Subcutaneous abdominal adipose tissue (tissue), 5 donors: ENCODE results near the gene NAV2.

Experiments used
- H3K27ac ChIP-seq: one replicate; pipeline ENCODE4 v1.7.0; 2013; ENCODE audit warnings: low read depth, mild to moderate bottlenecking, inconsistent platforms, low read length, moderate library complexity
- H3K27me3 ChIP-seq, 5 donors: one replicate each; pipeline ENCODE4 v1.7.0; 2013; ENCODE audit warnings: low read length in 5 of 5, inconsistent platforms in 1 of 5; ENCODE audit not compliant: control insufficient read depth in 5 of 5, insufficient read depth in 4 of 5
- H3K36me3 ChIP-seq, 5 donors: one replicate each; pipeline ENCODE4 v1.7.0; 2013; ENCODE audit warnings: low read length in 5 of 5; ENCODE audit not compliant: control insufficient read depth in 5 of 5, insufficient read depth in 5 of 5
- H3K4me1 ChIP-seq, 5 donors: one replicate each; pipeline ENCODE4 v1.7.0; 2013; ENCODE audit warnings: low read length in 5 of 5, mild to moderate bottlenecking in 3 of 5, moderate library complexity in 1 of 5; ENCODE audit not compliant: control insufficient read depth in 5 of 5, insufficient read depth in 5 of 5
- H3K4me3 ChIP-seq, 5 donors: one replicate each; pipeline ENCODE4 v1.7.0; 2013; ENCODE audit warnings: low read length in 5 of 5, low read depth in 1 of 5
- H3K9ac ChIP-seq, 5 donors: one replicate each; pipeline ENCODE4 v1.7.0; 2013; ENCODE audit warnings: low read length in 5 of 5, mild to moderate bottlenecking in 4 of 5, moderate library complexity in 3 of 5
- H3K9me3 ChIP-seq, 5 donors: one replicate each; pipeline ENCODE4 v1.7.0; 2013; ENCODE audit warnings: low read length in 5 of 5; ENCODE audit not compliant: control insufficient read depth in 5 of 5
- donor health status: healthy.
- donor health status: healthy.
- donor health status: healthy.
- donor health status: healthy.
- donor health status: healthy.

Gene NAV2

DNA sequence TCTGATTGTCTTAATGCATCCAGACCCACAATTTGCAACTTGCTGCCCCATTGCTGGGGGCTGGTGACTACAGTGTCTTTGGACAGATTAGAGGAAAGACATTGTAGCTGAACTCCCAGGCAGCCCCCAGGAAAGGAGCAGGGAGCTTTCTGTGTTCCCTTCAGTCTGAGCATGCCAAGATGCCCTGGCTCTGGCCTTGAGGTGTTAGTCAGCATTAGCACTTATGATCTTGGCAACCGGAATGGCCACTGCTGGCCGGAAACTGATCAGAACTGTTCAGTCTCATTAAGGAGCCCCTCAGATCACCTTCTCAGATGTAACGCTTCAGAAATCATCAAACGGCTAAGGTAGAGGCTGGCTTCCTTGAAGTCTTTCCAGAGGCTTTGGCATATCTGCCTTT, 195.2 kb downstream of the NAV2 start:
- H3K27ac ChIP-seq, result no peak overlapping the region
- H3K27me3 ChIP-seq, result no peaks in the 10 kb centered on the region
- H3K9me3 ChIP-seq, result no peaks in the 10 kb centered on the region
- H3K36me3 ChIP-seq, result no peaks in the 10 kb centered on the region
- no peak overlapping the region for H3K9ac ChIP-seq
- no peak overlapping the region for H3K4me3 ChIP-seq
- peaks cover 0 to 4% (median 0%) of the 10 kb centered on the region in 5 donors for H3K4me1 ChIP-seq

DNA sequence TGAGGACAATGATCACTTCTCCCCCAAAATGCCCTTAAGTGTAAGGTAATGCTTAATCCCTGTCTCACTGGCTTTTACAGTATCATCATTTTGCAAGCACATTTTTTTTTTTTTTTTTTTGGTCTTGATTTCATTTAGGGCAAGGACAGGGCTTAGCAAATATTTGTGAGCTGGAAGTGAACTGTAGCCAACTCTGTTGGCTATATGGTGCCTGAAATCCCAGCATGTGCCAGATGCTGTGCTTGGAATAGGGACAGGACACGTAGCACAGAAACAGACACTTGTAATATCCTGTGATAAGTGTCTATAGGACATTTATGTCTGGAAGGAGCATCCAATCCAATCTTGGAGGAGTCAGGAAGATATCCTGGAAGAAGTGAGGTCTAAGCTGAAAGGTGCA, 198.3 kb downstream of the NAV2 start:
- H3K36me3 ChIP-seq, result no peaks in the 10 kb centered on the region
- no peaks in the 10 kb centered on the region for H3K9me3 ChIP-seq
- no peak overlapping the region for H3K4me3 ChIP-seq
- H3K27me3 ChIP-seq, result no peaks in the 10 kb centered on the region
- no peaks in the 10 kb centered on the region for H3K4me1 ChIP-seq
- no peak overlapping the region for H3K27ac ChIP-seq
- H3K9ac ChIP-seq, result no peak overlapping the region

DNA sequence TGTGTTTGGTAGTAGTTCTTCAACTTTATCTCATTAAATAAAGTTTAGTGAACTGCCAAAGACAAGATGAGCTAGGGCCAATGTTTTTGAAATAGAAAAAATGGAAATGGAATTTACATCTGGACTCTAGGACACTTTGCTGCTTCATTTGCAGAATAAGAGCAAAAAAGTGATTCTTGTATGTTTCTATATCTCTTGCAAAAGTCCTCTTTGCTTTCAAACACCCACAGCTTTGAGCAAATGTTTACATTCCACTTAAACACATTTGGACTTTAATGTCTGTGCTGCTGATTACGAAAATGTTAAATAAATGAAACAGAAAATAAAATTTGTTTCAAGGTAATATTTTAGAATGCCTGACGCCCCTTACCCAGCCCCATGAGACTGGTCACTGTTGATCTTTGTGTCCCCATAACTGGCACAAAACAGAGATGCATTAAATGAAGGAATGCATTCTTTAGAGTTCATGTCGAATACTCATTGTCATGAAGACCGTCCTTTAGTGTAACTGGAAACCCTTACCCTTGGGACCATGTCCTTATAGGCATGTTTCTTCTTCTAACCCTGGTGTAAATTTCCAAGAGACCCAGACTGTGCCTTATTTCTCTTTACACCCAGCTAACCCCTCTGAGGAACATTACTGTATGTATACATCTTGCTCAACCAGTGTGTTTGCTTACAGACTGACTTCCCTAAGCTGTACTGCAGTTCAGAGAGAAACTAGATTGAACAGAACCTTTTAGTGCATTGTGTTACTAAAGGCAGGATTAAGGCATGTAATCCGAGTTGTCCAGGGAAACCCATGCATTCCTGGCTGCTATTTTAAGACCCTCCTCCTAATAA, 199.7 kb downstream of the NAV2 start:
- Histone ChIP-seq H3K27me3 (no peaks in the 10 kb centered on the region), H3K9me3 (no peaks in the 10 kb centered on the region), H3K9ac (no peak overlapping the region), H3K4me1 (no peaks in the 10 kb centered on the region), H3K27ac (no peak overlapping the region), H3K4me3 (no peak overlapping the region), H3K36me3 (peaks cover 0 to 4% (median 0%) of the 10 kb centered on the region in 5 donors)

DNA sequence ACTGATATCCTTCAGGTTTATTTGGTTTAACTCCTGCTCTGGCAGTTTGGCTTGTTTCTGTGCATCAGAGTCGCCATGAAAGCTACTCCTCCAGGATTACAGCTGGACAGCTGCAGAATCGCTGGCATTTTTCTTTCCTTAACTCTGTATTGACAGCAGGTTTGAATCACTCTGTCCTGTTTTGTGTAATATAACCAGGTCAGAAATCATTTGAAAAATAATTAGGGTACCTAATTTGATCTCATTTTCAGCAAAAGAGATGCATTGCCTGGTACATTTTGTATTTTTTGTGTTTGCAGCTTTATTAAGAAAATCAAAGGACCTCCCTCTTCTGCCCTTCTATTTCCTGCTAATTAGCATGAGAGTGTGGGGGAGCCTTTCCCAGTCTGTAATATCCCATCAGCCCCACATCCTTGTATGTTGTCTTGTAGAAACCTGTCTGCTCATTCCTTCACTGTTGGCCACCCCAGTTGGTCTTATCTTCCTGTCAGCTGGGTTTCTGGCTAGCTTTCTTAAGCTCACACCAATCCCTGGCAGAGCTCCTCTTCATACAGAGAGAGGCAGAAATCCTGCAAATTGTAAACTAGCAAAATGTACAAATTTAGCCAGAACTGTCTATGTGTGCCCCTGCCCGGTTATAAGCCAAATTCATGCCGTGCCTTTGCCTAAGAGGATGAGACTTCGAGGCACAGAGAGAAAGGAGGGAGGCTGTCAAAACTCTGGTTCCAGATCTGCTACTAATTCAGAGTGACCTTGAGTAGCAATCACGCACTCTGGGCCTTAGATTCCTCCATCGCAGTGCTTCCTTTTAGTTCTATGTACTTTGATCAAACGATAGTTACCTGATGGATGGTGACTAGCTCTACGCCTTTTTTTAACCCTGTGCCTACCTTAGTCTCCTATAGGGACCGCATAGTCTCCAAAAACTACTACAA, 200.6 kb downstream of the NAV2 start:
- H3K4me1 ChIP-seq, result no peaks in the 10 kb centered on the region
- no peaks in the 10 kb centered on the region for H3K27me3 ChIP-seq
- H3K36me3 ChIP-seq, result peaks cover 0 to 4% (median 0%) of the 10 kb centered on the region in 5 donors
- H3K9ac ChIP-seq, result no peak overlapping the region
- H3K9me3 ChIP-seq, result no peaks in the 10 kb centered on the region
- H3K4me3 ChIP-seq, result no peak overlapping the region
- H3K27ac ChIP-seq, result no peak overlapping the region

DNA sequence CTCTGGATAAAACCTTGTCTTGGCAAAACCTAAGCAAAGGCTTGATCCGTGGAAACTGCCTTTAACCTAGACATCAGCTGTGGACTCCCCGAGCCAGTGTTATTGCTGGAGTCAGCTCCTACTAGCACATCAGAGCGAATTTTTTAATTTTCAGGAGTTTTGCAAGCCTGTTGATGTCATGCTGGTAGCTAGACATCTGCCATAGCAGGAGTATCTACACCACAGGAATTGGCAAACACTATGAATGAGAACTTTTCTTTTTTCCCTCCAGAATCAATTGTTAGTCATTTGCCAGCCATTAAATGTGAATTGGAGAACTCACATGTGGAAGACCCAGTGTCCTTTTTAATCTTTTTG, 201.2 kb downstream of the NAV2 start:
- peaks cover 0 to 3% (median 0%) of the 10 kb centered on the region in 5 donors for H3K4me1 ChIP-seq
- H3K9me3 ChIP-seq, result no peaks in the 10 kb centered on the region
- no peak overlapping the region for H3K9ac ChIP-seq
- H3K27me3 ChIP-seq, result no peaks in the 10 kb centered on the region
- no peak overlapping the region for H3K27ac ChIP-seq
- no peak overlapping the region for H3K4me3 ChIP-seq
- peaks cover 0 to 4% (median 0%) of the 10 kb centered on the region in 5 donors for H3K36me3 ChIP-seq

DNA sequence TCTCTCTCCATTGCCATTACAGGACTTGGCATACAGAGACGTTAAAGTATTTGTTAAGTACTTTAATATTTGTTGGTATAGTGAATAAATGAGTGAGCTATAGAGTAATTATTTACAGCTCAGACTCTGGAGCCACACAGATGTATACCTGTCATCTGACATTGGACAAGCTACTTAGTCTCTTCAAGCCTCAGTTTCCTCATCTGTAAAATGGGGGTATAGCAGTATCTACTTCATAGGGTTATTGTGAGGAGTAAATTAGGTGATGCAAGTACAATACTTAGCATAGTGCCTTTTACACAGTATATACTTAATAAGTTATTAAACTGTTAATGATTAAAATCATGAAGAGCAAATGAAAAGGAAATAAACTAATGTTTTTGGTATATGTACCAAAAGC, 203.2 kb downstream of the NAV2 start:
- no peaks in the 10 kb centered on the region for H3K9me3 ChIP-seq
- H3K9ac ChIP-seq, result no peak overlapping the region
- H3K36me3 ChIP-seq, result peaks cover 0 to 4% (median 0%) of the 10 kb centered on the region in 5 donors
- no peaks in the 10 kb centered on the region for H3K27me3 ChIP-seq
- no peak overlapping the region for H3K27ac ChIP-seq
- peaks cover 0 to 11% (median 5%) of the 10 kb centered on the region in 5 donors for H3K4me1 ChIP-seq
- no peak overlapping the region for H3K4me3 ChIP-seq

DNA sequence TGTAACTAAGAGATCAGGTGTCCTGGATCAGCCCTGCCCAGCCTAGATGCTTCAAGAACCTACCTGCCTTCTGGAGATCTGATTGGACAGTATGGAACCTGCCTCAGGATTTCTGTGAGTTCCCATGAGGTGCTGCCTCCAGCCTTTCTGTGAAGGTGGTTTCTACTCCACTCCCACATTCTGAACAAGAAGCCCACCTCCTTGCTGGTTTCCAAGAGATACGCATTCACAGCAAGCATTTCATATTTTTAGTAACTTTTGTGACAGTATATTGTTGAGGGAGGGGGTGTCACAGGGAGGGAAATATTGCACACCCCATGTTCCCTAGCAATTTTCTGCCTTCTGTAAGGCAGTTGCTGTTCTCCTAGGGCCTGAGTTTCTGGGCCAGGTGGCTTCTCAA, 204.4 kb downstream of the NAV2 start:
- Histone ChIP-seq H3K27ac (no peak overlapping the region), H3K36me3 (peaks cover 0 to 4% (median 0%) of the 10 kb centered on the region in 5 donors), H3K9ac (no peak overlapping the region), H3K9me3 (no peaks in the 10 kb centered on the region), H3K4me3 (no peak overlapping the region), H3K4me1 (peaks cover 0 to 12% (median 5%) of the 10 kb centered on the region in 5 donors), H3K27me3 (no peaks in the 10 kb centered on the region)

DNA sequence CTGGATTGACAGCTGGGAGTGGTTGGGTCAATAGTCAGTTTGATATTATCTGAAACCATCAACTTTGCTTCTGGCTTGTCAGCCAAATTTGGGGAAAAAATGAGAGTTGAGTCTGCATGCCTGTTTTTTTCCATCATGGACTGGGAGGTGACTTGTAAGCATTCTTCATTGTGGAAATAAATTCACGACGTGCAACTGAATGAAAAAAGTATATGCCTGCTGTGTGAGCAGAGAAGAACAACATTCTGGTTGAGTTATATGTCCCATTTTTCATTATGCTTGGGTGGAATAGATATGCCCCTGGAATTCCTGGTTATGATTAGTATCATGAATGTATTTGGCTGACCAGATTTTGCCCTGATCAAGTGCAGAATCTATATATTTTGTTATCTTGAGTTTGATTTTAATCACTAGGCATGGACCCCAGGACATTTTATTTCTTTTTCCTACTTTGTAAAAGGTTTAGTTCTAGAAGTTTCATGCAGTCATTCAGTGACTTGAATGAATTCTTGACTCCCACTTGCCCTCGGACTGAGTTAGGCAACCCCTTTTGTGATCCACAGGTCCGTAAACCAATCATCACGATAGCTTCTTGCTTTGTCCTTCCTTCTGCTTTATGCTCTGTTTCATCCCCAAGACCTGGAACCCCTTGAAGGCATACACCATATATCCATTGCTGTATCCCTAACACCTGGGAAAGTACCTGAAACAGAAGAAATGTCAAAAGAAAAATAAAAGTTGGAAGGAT, 205.8 kb downstream of the NAV2 start:
- no peaks in the 10 kb centered on the region for H3K9me3 ChIP-seq
- no peak overlapping the region for H3K9ac ChIP-seq
- no peak overlapping the region for H3K4me3 ChIP-seq
- no peak overlapping the region for H3K27ac ChIP-seq
- H3K27me3 ChIP-seq, result no peaks in the 10 kb centered on the region
- peaks cover 0 to 19% (median 5%) of the 10 kb centered on the region in 5 donors for H3K4me1 ChIP-seq
- peaks cover 0 to 4% (median 0%) of the 10 kb centered on the region in 5 donors for H3K36me3 ChIP-seq

DNA sequence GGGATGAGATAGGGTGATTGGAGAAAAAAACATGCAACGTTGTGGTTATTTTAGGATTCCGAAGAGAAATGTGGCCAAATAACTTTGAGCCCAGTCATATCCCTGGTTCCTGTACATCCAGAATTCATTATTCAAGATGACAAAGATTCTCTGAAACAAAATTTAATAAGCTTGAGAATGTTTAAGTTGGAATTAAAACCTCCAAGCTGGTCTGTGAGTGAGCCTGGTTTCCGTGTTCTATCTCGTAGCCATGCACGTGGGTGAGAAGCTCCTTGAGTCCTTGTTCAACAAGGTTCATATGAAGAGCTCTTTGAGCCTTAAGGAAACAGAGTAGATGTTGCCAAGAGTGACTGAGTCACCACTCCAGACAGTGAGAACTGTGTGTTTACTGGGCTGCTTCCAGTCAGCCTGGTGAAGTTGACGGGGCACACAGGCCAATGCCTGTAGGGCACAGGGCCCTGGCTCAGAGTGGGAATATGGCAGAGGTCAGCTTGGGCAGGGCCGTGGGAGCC, 206.5 kb downstream of the NAV2 start:
- Histone ChIP-seq H3K27ac (no peak overlapping the region), H3K36me3 (peaks cover 0 to 4% (median 0%) of the 10 kb centered on the region in 5 donors), H3K9ac (no peak overlapping the region), H3K27me3 (no peaks in the 10 kb centered on the region), H3K4me3 (no peak overlapping the region), H3K9me3 (no peaks in the 10 kb centered on the region), H3K4me1 (peaks cover 0 to 19% (median 5%) of the 10 kb centered on the region in 5 donors)
